ENCODE results near the gene SLC16A12. TPM values are rescaled to one million over a fixed set of nuclear protein-coding genes. Genes with fewer than 3 reads are reported as not detected.

The SLC16A12 gene
- total RNA-seq, 1 experiment from 2014 or later = 0.09 TPM

DNA sequence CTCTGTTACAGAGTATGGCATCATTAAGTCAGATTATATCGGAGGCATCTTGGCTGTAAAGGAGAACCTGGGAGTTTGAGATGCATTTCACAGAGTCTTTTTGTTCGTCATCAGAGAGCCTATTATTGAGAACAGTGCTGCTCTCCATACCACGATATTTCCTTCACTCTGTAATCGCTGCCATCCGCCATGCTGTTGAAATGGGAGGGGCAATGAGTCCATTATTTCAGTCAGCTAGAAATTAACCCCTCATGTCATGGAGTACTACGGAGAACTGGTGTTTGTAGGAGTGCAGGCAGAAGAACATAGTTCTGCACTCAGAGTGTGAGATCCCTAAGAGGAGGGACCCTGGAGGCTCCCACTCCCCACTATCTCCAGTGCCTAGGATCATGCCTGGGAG lies 59.2 kb downstream of the SLC16A12 start:
- Mint-ChIP-seq H3K27ac (ENCODE audit: low read depth, unreplicated experiment) (no peak overlapping the region), H3K36me3 (ENCODE audit: insufficient read depth, unreplicated experiment) (no peaks in the 10 kb centered on the region), H3K27me3 (ENCODE audit: insufficient read depth, unreplicated experiment) (no peaks in the 10 kb centered on the region), H3K9me3 (ENCODE audit: unreplicated experiment) (no peaks in the 10 kb centered on the region), H3K4me3 (ENCODE audit: unreplicated experiment) (no peak overlapping the region), H3K4me1 (ENCODE audit: insufficient read depth, unreplicated experiment) (peaks cover 59% of the 10 kb centered on the region)
- no TSS peak for BruUV-seq (replicated peaks)
- intact Hi-C loops (cut with micrococcal nuclease) = no loop called here
- DNase-seq (ENCODE audit: unreplicated experiment) = no peak
- TF ChIP-seq, protein P1, sequence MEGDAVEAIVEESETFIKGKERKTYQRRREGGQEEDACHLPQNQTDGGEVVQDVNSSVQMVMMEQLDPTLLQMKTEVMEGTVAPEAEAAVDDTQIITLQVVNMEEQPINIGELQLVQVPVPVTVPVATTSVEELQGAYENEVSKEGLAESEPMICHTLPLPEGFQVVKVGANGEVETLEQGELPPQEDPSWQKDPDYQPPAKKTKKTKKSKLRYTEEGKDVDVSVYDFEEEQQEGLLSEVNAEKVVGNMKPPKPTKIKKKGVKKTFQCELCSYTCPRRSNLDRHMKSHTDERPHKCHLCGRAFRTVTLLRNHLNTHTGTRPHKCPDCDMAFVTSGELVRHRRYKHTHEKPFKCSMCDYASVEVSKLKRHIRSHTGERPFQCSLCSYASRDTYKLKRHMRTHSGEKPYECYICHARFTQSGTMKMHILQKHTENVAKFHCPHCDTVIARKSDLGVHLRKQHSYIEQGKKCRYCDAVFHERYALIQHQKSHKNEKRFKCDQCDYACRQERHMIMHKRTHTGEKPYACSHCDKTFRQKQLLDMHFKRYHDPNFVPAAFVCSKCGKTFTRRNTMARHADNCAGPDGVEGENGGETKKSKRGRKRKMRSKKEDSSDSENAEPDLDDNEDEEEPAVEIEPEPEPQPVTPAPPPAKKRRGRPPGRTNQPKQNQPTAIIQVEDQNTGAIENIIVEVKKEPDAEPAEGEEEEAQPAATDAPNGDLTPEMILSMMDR (IDR thresholded peaks at IDR 0.05; ENCODE audit: unreplicated experiment) = no peak
- CTCF ChIA-PET = no interaction called here
- POLR2A ChIA-PET = interaction anchor here (0.6 to 0.7 kb wide), 2 partner anchors 95 to 579 kb away, joined by 3 read pairs; no protein-coding TSS in a partner anchor

DNA sequence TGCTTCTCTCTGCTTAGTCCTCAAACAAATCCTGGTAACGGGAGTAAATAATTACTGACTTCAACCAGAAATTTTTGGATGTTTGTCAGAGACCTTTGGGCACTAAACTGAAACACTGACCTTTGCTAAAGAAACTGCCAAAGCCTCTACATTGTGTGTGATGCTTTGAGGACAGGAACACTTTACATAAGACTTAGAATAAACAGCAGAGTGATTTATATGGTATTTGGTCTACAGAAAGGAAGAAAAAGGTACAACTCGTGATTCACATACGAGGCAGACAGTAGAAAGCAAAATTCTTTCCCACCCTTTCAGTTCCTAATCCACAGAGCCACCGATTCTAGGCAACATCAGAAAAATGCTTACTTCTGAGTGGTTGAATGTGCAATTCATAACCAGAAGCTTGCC lies 59.8 kb downstream of the SLC16A12 start:
- ChIA-PET POLR2A (interaction anchor here (0.7 kb wide), 1 partner anchor 579 kb away, joined by 3 read pairs; no protein-coding TSS in a partner anchor), CTCF (interaction anchor here (0.6 kb wide), 1 partner anchor 41 kb away, joined by 3 read pairs; no protein-coding TSS in a partner anchor)
- BruUV-seq (replicated peaks) = no TSS peak
- Mint-ChIP-seq H3K27me3 (ENCODE audit: insufficient read depth, unreplicated experiment) (no peaks in the 10 kb centered on the region), H3K9me3 (ENCODE audit: unreplicated experiment) (no peaks in the 10 kb centered on the region), H3K4me1 (ENCODE audit: insufficient read depth, unreplicated experiment) (peaks cover 59% of the 10 kb centered on the region), H3K27ac (ENCODE audit: low read depth, unreplicated experiment) (no peak overlapping the region), H3K36me3 (ENCODE audit: insufficient read depth, unreplicated experiment) (no peaks in the 10 kb centered on the region), H3K4me3 (ENCODE audit: unreplicated experiment) (no peak overlapping the region)
- DNase-seq (ENCODE audit: unreplicated experiment) = no peak
- TF ChIP-seq, protein P1 (IDR thresholded peaks at IDR 0.05; ENCODE audit: unreplicated experiment) = no peak
- intact Hi-C loops (cut with micrococcal nuclease) = no loop called here

DNA sequence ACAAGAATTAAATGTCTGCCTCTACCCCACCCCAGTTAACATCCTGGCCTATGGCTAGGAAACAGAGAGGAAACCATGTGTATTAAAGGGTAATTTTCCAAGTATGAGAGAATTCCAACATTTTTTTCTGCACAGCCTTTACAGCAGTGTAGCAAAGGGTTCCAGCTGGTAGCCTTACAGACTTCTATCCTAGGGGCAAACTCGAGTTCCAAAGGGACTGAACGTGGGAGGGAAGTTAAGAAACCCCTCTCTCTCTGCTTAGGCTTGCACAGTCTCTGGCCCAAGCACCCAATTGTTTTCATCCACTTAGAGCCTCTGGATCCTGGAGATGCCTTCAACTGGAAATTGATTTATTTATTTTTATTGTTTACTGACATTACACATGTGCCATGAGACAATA lies 60.3 kb downstream of the SLC16A12 start:
- no peak for DNase-seq (ENCODE audit: unreplicated experiment)
- ChIA-PET POLR2A (no interaction called here), CTCF (interaction anchor here (0.6 kb wide), 1 partner anchor 42 kb away, joined by 3 read pairs; no protein-coding TSS in a partner anchor)
- peaks cover 59% of the 10 kb centered on the region for H3K4me1 Mint-ChIP-seq (ENCODE audit: insufficient read depth, unreplicated experiment)
- H3K9me3 Mint-ChIP-seq (ENCODE audit: unreplicated experiment) = no peaks in the 10 kb centered on the region
- no TSS peak for BruUV-seq (replicated peaks)
- no peaks in the 10 kb centered on the region for H3K27me3 Mint-ChIP-seq (ENCODE audit: insufficient read depth, unreplicated experiment)
- no peak overlapping the region for H3K4me3 Mint-ChIP-seq (ENCODE audit: unreplicated experiment)
- TF ChIP-seq, protein P1 (IDR thresholded peaks at IDR 0.05; ENCODE audit: unreplicated experiment) = no peak
- no peaks in the 10 kb centered on the region for H3K36me3 Mint-ChIP-seq (ENCODE audit: insufficient read depth, unreplicated experiment)
- H3K27ac Mint-ChIP-seq (ENCODE audit: low read depth, unreplicated experiment) = no peak overlapping the region
- intact Hi-C loops (cut with micrococcal nuclease) = no loop called here

DNA sequence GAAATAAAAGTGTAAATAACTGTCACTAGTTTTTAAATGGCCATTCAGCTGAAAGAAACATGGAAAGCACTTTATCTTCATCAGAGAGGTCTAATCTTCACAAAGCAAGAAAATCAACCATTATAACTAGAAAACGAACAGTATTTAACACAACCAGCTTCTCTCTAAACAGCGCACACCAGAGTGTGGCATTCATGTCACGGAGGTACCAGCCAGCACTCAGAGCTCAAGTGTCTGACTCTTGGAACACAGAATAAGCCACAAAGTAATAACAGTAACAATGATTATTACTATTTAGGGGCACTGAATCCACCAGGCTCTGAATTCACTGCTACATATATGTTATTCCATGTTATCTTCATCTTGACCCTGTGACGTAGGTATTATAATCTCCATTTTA lies 60.9 kb downstream of the SLC16A12 start:
- TF ChIP-seq, protein P1 (IDR thresholded peaks at IDR 0.05; ENCODE audit: unreplicated experiment) = no peak
- Mint-ChIP-seq H3K27me3 (ENCODE audit: insufficient read depth, unreplicated experiment) (no peaks in the 10 kb centered on the region), H3K4me1 (ENCODE audit: insufficient read depth, unreplicated experiment) (peaks cover 59% of the 10 kb centered on the region), H3K4me3 (ENCODE audit: unreplicated experiment) (no peak overlapping the region), H3K27ac (ENCODE audit: low read depth, unreplicated experiment) (peak overlapping the region; percentile 24), H3K36me3 (ENCODE audit: insufficient read depth, unreplicated experiment) (no peaks in the 10 kb centered on the region), H3K9me3 (ENCODE audit: unreplicated experiment) (no peaks in the 10 kb centered on the region)
- no peak for DNase-seq (ENCODE audit: unreplicated experiment)
- CTCF ChIA-PET = no interaction called here
- no TSS peak for BruUV-seq (replicated peaks)
- intact Hi-C loops (cut with micrococcal nuclease) = no loop called here
- POLR2A ChIA-PET = interaction anchor here (1.0 kb wide), 1 partner anchor 169 kb away, joined by 3 read pairs; no protein-coding TSS in a partner anchor

Data from MCF 10A (cell line).